HL-60/S4 treated with retinoic acid at 250 ng/mL for 4 days and 3 days (cell line): ENCODE results near the gene HIGD1C.
"Not testable (repeated sequence)": the region's sequence is repeated elsewhere in the genome, so short reads cannot be mapped to it uniquely, and the experiment has no call there.

ENCODE experiments used
- in situ Hi-C: fragments of 300-500 bp; cut with MboI; formaldehyde crosslinking; loops from 2 replicates; pipeline ENCODE4 v1.7.0; 2022; ENCODE audit warnings: low sequenced_read_pairs

The HIGD1C gene

GRCh38 chr12:50933459-50934124, 18.8 kb upstream of the HIGD1C start:
- in situ Hi-C loops, result no loop called here

- in situ Hi-C loops, result no loop called here
Measured at GRCh38 chr12:50934371-50934851, 17.9 kb upstream of the HIGD1C start.

GRCh38 chr12:50934981-50935807, 17.1 kb upstream of the HIGD1C start:
- in situ Hi-C loops, result no loop called here

- in situ Hi-C loops, result no loop called here
Measured at GRCh38 chr12:50936821-50937530, 15.4 kb upstream of the HIGD1C start.

GRCh38 chr12:50937653-50938052, 14.7 kb upstream of the HIGD1C start:
- in situ Hi-C loops, result no loop called here

- in situ Hi-C loops, result no loop called here
Measured at GRCh38 chr12:50947933-50948626, 4.3 kb upstream of the HIGD1C start.

- in situ Hi-C loops, result no loop called here
Measured at GRCh38 chr12:50948798-50949197, 3.5 kb upstream of the HIGD1C start.

- in situ Hi-C loops, result no loop called here
Measured at GRCh38 chr12:50949801-50950302, 2.5 kb upstream of the HIGD1C start.

- in situ Hi-C loops, result no loop called here
Measured at GRCh38 chr12:50951112-50951511, 1.2 kb upstream of the HIGD1C start.

GRCh38 chr12:50953047-50953446, 703 bp downstream of the HIGD1C start:
- in situ Hi-C loops, result no loop called here

GRCh38 chr12:50954789-50955188, 2.4 kb downstream of the HIGD1C start:
- in situ Hi-C loops, result not testable (repeated sequence)

GRCh38 chr12:50955288-50955687, 2.9 kb downstream of the HIGD1C start:
- in situ Hi-C loops, result no loop called here

- in situ Hi-C loops, result no loop called here
Measured at GRCh38 chr12:50955697-50956096, 3.4 kb downstream of the HIGD1C start.

- in situ Hi-C loops, result no loop called here
Measured at GRCh38 chr12:50960130-50960529, 7.8 kb downstream of the HIGD1C start.

GRCh38 chr12:50961708-50962107, 9.4 kb downstream of the HIGD1C start:
- in situ Hi-C loops, result no loop called here

GRCh38 chr12:50964432-50964831, 12.1 kb downstream of the HIGD1C start:
- in situ Hi-C loops, result no loop called here

GRCh38 chr12:50971946-50972345, 19.6 kb downstream of the HIGD1C start:
- in situ Hi-C loops, result no loop called here

GRCh38 chr12:50979369-50980052, 27.2 kb downstream of the HIGD1C start:
- in situ Hi-C loops, result no loop called here

GRCh38 chr12:50980545-50980944, 28.2 kb downstream of the HIGD1C start:
- in situ Hi-C loops, result no loop called here
